Activated CD8-positive, alpha-beta memory T cell treated with anti-CD3 and anti-CD28 coated beads for 24 hours (primary cell): ENCODE measurements around the gene ZNF865.

Source experiments
- DNase-seq: peaks from one replicate; pipeline ENCODE4 v3.0.0-alpha.2; 2020

Gene ZNF865

GRCh38 chr19:55626350-55626749 is 20.9 kb downstream of the ZNF865 start:
- no peak for DNase-seq

GRCh38 chr19:55632463-55632834 is 27.0 kb downstream of the ZNF865 start:
- DNase-seq, result peak; percentile 90

- no peak for DNase-seq
These were observed 28.4 kb downstream of the ZNF865 start for GRCh38 chr19:55633861-55634260.

- DNase-seq, result no peak
These were observed 29.9 kb downstream of the ZNF865 start for GRCh38 chr19:55635334-55635717.

GRCh38 chr19:55635856-55636440 is 30.5 kb downstream of the ZNF865 start:
- DNase-seq, result no peak

- no peak for DNase-seq
These were observed 31.3 kb downstream of the ZNF865 start for GRCh38 chr19:55636723-55637122.

- DNase-seq, result no peak
These were observed 32.1 kb downstream of the ZNF865 start for GRCh38 chr19:55637534-55637933.

GRCh38 chr19:55638864-55639359 is 33.5 kb downstream of the ZNF865 start:
- DNase-seq, result no peak

- DNase-seq, result peak; percentile 86
These were observed 34.7 kb downstream of the ZNF865 start for GRCh38 chr19:55640043-55640576.

GRCh38 chr19:55640577-55641425 is 35.4 kb downstream of the ZNF865 start, which contains the start of gene ZNF580:
TSS of gene ZNF580 (plus strand) at chr19:55641002. CDS start at chr19:55642509, 1,507 bp downstream.
- peak; percentile 89 for DNase-seq

- peak; percentile 84 for DNase-seq
These were observed 36.1 kb downstream of the ZNF865 start for GRCh38 chr19:55641426-55642152.

GRCh38 chr19:55642153-55643002 is 36.9 kb downstream of the ZNF865 start:
- DNase-seq, result peak; percentile 80

GRCh38 chr19:55643003-55643886 is 37.8 kb downstream of the ZNF865 start, which contains the start of gene ZNF581:
TSS of gene ZNF581 (plus strand) at chr19:55643649. CDS start at chr19:55644572, 923 bp downstream.
- DNase-seq, result peak; percentile 95

- DNase-seq, result no peak
These were observed 38.4 kb downstream of the ZNF865 start for GRCh38 chr19:55643887-55644176.

GRCh38 chr19:55644191-55644833 is 38.9 kb downstream of the ZNF865 start:
- no peak for DNase-seq

- DNase-seq, result no peak
These were observed 39.5 kb downstream of the ZNF865 start for GRCh38 chr19:55644842-55645511.

GRCh38 chr19:55645512-55645881 is 40.0 kb downstream of the ZNF865 start:
- no peak for DNase-seq

- no peak for DNase-seq
These were observed 41.7 kb downstream of the ZNF865 start for GRCh38 chr19:55646889-55647731.
